Measurements from ENCODE around the gene SMAD3.
"Not testable (repeated sequence)": the region's sequence is repeated elsewhere in the genome, so short reads cannot be mapped to it uniquely, and the experiment has no call there.

The SMAD3 gene

DNA sequence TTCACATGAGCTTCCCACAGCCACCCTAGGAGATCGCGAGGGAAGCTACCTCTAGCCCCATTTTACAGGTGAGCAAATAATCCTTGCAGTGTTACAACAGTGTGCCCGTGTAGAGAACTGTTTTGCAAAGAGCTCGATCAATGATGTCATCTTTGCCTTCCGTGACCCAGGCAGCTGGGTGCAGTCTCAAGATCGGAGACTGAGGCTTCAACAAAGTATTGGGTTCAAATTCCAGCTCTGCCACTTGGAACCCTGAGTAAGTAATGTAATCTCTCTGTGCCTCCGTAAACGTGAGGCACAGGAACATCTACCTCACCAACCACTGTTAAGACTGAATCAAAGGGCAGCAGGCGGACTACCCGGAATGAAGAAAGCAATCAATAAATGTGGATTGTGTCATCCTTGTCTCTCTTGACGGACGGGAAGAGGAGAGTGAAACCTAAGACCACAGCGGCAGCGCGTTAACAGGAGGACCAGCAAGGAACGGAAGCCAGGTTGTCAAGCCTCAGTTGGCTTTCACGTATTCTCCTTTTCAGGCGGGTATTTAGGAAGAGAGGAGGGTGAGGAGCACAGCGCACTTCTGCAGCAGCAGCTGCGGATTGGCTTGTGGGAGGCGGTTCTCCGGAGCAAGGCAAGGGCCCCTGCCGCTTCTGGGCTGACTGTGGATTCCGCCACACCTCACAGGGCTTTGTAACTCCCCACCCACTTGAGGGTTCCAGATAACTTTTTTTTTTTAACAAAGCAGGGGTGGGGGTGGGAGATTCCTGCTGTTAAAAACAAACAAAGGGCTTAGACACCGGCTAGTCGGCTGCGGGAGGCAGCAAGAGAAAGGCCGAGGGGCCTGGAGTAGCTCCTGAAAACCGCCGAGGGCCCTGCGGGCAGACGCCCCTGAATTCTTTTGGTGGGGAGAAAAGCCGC lies 1.5 kb upstream of the SMAD3 start:
- peak; percentile 68 for DNase-seq

DNA sequence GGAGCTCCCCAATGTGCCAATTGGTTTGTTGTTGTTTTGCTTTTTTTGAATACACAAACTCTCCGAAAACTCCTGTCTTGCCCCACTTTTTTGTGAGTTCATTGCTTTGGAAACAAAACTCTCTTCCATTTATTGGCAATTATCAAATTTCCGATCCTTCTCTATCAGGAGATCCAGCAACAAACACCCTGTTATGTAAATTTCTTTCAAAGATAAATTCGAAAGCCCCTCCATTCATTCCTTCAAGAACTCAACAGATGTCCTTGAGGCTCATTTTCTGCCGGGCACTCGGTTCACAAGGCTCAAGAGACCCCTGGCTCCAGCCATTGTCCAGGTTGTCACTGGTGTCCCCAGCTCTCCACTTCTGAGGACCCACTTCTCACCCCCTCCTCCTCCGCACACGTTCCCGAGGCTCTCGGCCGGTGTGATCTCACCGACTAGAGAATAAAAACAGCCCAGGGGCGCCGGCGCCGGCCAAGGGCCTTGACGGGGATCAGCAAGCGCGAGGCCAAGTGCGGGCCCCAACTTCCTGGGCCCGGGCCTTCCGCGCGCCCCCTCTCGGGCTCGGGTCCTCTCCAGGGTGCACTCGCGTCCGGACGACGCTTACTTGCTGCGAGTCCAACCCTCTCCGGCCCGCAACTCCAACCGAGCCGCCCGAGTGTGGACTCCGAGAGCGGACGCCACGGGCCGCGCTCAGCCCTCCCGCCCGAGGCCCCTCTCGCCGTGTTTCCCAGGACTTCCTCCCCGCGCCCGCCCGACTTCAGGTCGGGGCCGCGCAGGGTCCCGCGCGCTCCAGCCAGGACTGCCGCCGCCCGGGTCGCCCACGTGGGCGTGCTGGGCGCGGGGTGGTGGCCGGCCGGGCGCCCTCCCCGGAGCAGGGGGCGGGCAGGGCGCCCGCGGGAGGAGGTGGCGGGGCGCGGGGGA lies 533 bp upstream of the SMAD3 start:
- peak; percentile 81 for DNase-seq

DNA sequence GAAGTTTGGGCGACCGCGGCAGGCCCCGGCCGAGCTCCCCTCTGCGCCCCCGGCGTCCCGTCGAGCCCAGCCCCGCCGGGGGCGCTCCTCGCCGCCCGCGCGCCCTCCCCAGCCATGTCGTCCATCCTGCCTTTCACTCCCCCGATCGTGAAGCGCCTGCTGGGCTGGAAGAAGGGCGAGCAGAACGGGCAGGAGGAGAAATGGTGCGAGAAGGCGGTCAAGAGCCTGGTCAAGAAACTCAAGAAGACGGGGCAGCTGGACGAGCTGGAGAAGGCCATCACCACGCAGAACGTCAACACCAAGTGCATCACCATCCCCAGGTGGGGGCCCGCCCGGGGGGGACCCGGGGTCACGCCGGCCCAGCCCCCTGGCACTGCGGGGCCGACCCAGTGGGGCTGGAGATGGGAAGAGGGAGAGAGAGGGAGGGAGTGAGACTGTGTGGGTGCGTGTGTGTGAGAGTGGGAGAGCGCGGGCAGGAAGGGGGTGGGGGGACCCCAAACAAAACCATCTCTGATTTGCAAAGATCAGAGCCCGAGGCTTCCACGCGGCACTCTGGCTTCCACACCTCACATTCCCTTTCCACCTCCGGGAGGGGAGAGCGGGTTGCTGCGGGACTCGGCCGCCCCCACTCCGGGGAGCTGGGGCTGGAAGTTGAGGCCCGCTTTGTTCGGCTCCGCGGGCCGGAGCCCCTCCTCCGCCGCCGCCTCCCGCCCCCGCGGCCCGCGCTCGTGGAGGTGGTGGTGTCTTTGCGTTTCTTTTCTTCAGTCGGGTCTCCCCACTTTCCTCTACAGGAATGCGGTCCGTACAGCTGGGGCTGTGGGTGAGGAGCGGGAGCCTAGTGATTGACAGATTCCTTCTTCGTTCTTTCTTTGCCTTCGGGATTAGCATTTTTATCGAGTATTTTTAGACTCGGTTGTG lies 898 bp downstream of the SMAD3 start:
- DNase-seq, result peak; percentile 67

DNA sequence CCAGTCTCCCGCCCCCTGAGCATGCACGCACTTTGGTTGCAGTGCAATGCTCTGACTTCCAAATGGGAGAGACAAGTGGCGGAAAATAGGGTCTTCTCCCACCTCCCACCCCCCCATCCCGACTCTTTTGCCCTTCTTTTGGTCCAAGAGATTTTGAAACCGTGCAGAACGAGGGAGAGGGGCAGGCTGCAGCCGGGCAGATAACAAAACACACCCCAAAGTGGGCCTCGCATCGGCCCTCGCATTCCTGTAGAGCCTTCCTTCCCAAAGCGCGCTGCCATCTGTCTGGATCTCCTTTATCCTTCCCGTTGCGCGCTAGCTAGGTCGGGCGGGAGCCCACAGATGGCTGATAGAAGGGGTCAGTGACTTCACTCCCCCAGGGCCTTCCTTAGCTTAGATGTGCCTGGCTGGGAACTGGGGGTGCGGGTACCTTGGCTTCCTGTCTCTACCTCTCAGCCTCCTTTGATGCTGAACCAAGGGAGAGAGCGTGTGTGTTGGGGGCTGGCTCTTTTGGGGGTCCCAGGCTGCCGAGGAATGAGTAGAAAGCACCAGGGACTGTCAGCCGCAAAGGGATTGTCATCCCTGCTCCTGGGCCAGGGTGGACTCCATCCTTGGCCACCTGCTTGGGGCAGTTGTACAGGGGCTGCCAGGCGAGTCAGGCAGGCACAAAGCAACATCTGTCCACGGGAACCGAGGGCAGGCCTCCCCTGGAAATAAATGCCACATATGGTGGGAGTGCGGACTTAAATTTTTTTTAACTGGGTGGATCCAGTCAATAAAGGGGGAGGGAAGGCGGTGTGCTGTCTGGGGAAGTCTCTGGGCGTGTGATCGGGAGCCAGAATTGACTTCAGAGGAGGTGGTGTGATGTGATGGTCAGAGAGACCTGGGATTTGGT lies 1.8 kb downstream of the SMAD3 start:
- peak; percentile 56 for DNase-seq

DNA sequence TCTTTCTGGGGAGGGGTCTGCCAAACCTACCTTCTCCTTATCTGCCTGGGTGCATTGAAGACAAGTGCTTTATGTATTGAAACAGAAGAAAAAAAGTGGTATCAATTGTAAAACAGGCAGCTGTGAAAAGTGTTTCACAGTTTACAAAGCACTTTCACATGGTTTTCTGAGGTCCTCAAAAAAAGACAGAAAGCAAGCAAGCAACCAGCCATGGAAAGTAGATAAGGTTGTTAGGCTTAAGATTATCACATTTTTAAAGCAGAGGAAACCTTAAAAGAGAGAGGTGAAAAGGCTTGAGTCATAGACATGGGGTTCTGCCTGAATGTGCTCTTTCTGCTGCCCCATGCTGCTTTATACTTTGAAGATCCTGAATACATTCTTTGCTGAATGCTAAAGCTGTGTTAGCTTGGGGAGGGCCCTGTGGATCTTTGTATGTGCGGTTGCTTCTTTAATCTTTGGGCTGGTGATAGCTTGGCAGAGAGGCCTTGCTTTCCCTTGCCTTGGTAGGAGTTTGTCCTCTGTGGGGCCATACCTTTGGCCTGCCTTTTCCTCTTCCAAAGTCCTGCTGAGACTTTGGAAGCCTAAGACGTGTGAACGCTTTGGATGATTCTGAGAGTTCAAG lies 2.6 kb downstream of the SMAD3 start:
- peak; percentile 39 for DNase-seq

DNA sequence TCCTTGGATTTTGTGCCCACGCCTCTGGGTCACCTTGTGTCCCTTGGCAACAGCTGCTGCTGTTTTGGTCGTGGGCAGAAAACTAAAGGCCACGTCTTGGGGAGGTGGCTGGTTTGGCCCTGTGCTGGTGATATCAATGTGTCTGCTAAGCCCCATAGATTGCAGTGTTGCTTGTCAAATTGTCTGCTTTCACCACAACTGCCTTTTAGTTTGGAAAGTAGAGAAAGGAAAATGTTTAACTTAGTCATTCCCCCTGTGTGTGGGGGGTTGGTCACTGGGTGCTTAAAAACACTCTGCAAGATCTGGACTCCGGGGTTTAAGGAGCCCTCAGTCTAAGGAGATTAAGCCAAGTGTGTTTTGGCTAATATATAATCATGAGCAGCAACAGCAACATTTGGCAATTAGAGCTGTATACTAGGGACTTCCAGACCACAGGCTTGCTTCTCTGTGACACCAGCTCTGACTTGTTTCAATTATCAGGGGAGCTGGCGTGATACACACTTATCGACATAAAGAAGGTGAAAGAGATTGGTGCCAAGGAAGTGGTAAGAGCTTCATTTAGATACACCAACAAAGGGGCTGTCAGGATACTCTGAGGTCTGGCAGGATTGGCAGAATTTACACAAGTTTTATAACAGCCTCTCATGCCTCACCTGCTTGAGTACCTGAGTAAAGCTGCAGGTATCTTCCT lies 3.5 kb downstream of the SMAD3 start:
- DNase-seq, result no peak

DNA sequence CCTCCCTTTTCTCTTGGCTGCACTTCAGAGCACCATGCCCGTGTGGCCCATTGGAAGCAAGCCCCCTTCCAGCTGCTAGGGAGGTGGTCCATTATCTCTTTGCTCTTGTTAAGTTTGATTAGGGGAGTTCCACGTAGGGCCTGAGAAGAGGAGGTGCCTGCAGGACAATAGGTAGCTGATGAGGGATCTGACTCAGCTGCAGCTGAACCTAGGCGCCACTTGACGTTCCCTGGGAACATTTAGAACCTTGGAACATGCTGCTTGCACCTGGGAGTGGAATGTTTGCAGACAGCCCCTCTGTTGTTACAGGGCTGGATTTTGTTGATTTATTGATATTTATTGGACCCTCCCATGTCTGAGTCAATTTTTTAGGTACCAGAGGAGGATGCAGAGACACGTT lies 4.7 kb downstream of the SMAD3 start:
- no peak for DNase-seq

DNA sequence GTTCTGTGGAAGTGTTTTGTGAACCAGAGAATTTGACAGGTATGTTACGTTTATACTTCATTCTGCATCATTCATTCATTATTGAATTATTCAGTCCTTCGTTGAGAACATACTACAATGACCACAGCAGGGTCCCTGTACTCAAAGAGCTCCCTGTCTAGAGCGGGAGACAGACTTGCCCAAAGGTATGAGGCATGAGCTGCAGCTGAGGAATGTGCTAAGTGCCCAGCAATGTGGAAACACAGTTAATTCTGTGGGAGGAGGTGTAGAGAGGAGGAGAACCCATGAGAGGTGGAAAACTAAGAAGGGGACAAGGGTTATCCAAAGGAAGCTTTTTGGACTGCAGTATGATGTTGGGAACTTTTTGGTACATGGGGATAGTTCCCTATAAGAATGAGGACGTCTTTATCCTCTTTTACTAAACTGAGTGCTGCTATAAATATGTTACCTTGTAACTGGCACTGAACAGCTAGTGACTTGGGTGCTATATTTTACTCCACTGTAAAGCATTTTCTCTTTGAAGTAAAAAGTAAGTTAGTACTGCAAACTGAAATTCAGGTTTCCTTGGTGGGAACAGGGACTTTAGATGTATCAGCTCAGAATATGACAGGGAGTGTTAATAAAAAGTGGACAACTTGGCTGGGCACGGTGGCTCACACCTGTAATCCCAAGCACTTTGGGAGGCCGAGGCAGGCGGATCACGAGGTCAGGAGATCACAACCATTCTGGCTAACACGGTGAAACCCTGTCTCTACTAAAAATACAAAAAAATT lies 5.7 kb downstream of the SMAD3 start:
- no peak for DNase-seq

DNA sequence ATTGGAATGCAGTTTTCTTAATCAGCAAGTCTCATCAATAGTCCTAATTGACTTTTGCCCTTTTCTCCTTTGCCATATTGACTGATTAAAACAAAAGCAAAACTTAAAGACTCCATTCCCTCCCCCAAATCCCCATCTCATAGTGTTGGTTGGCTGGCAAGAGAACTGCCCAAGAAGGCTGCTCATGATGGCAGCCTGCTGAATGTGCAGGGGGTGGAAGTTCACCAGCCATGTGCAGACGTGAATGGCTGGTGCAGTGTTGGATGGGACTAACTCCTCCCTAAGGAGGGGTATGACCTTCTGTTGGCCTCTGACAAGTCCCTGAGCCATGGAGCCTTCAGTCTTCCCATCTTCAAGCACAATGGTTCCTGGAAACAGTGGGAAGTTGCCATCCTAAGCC lies 7.0 kb downstream of the SMAD3 start:
- no peak for DNase-seq

DNA sequence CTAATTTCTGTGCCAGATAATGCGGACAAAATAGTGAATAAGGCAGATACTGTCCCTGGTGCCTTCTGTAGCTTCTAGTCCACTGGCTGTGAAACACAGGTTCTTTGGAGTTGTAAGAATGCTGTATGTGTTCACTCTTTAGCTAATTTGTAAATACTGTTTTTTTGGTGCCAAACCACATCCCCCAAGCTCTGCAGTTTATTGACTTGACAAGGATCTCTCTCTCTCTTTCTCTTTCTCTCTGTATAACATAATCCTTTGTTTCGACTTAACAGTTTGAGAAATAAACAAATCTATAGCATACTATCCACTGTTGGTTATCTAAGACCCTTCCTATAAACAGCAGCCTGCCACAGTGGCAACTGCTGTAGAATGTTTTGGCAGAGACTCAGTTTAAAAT lies 7.6 kb downstream of the SMAD3 start:
- DNase-seq, result no peak

DNA sequence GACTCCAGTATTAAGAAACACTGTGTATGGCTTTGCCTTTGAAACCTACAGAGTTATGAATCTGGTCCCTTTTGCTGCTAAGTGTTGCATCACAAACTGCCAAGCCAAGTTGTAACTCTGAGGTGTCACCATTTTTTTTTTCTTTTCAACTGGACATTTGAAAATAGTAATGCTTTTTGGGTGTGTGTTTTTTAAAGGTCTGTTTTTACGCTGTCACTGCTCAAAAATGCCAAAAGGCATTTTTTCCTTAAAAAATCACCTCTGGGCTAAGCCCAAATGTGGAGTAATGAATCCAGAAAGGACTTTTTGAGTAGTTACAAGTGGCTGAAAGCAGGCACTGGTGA lies 9.5 kb downstream of the SMAD3 start:
- no peak for DNase-seq

DNA sequence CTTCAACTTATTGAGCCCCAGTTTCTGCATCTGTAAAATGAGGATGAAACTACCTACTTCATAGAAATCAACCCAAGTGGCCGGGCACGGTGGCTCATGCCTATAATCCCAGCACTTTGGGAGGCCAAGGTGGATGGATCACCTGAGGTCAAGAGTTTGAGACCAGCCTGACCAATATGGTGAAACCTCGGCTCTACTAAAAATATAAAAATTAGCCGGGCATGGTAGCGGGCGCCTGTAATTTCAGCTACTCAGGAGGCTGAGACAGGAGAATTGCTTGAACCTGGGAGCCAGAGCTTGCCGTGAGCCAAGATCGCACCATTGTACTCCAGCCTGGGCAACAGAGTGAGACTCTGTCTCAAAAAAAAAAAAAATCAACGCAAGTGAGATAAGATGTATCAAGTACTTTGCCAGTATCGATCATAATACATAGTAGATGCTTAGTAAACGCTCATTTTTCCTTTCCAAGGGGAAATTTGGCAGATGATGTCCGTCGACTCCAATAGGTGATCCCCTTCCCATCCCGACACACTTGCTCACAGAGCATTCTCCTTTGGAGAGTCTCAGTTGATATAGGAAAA lies 10.2 kb downstream of the SMAD3 start:
- DNase-seq, result not testable (repeated sequence)

DNA sequence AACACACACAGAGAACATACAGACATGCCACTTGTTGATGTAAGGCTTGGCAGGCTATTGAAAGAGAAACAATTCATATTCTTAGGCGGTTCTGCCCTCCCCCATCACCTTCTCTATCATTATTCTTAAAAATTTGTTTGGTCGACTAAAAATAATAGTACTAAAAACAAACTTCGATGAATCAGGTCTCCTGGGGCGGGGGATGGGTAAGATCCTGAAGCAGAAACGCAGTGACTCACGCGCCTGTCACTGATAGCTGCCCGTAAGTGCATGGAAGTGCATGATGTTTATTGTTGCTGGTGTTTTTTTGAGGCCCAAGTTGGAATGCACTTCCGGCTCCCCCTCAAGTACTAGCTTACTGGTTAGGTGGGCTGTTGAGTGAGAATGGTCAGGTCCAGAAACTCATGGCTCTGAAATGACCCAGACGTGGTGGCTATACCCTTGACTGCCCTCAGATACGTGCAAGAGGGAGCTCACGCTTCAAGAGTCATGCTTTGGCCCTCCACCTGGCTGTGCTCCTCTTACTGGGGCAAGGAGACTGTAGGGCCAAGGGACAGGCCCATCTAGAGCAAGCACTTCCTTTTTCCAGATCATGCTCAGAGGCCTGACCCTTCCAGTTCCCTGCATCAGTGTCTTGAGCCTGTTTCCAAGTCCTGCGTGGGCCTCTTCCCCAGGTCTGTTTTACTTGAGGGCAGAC lies 10.9 kb downstream of the SMAD3 start:
- peak; percentile 44 for DNase-seq

DNA sequence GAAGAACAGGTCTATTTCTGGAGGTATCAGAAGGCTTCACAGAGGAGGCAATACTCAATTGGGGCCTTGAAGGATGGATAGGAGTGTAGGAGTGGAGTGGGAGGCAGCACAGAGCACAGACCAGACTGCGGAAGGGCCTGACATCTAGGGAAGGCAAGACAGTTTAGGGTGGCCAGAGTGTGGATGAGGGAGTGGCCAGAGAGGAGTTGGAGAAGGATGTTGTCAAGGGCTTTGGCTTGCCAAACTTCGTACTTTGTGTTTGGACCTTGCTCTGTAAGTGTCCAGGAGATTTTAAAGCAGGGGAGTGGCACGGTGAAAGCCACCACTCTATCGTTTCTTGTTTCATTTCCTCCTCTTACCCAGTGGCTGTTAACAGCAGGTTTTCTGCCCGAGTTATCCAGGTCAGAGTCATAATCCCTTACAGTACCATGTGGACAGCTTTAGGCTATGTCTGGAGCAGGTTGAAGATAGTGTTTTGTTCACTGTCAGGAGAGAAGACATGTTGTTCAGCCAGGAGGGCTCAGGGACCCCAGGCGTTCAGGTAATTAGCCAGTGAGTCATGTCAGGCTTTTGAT lies 12.3 kb downstream of the SMAD3 start:
- DNase-seq, result no peak

DNA sequence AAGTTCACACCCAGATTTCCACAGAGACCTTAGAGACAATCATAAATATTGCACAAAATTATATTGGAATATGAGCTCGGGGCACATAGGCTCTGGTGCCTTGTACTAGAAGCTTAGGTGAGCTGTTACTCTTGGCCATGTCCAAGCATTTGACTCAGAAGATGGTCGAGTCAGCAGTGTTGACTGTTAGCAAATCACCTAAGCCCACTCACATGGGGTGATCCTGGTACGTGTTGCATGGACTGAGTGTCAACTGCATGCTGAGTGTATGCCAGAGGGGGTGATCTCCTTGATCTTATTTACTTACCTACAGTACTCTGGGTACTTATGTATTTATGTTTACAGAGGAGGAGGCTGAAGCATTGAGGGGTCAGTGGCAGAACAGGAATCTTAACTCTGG lies 14.0 kb downstream of the SMAD3 start:
- no peak for DNase-seq

DNA sequence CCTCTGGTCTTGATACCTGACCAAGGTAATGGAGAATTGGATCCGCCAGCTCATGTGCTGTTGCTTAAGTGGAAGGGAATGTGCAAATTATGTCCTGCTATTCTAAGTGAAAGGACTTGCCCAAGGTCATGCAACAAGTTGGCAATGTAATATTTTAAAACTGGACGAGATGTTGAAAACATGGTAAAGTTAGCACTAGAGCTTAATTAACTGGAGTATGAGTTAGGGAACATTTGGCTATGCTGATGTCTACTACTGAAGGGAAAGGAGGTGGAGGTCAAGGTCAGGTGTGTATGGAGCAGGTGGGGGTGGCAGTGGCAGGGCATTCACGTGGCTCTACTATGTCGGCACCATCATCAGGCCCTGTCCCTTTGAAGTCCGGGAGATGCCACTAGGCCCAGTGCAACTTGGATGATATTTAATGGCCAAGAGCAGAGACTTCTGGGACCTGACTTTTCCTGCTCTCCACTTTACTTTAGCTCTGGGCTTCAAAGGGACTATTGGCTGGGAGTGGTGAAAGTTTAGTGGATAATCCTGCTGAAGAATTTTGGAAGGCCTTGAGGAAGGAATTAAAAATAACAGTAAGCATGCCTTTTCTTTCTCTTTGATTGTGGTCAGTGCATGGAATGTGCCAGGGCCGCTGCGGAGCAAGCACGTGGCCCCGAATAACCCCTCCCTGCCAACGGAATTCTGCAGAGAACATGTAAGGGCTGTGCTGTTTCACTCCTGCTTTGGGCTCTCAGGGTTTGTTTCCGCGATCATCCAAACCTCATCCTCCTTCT lies 14.9 kb downstream of the SMAD3 start:
- no peak for DNase-seq

DNA sequence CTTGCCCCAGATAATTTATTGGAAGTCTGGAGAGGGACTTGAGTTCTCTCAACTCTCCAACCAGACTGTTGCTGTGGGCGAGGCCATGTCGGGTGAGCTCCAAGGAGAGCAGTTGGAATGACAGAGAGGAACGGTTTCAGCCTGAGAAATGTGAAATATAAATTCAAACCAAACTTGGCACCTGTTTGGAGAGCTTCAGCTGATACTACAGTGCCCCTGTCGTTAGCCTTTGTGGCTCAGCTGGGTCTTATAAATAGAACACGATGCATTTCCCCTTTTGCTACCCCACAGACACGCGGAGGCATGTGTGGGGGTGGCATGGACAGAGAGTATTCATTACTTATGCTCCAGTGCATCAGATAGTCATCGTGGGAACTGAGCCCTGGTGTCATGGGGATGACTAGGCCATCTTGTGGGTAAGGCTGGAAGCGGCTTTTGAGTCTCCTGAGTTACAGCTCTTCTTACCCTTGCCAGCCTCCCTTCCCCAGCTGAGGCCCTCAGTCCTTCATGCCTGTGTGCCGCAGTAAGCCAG lies 15.6 kb downstream of the SMAD3 start:
- DNase-seq, result no peak

Data from right forelimb (tissue), 1 donor.